Measurements from ENCODE around the gene GTSE1. TPM values are rescaled to one million over a fixed set of nuclear protein-coding genes. Genes with fewer than 3 reads are reported as not detected.
A peak's percentile ranks its signal among the peaks of the same experiment; 100 is the strongest.

The GTSE1 gene
- polyA plus RNA-seq, 2 of the 4 experiments (the other 2 are of a cell fraction), result 11.5 to 25.7 TPM

DNA sequence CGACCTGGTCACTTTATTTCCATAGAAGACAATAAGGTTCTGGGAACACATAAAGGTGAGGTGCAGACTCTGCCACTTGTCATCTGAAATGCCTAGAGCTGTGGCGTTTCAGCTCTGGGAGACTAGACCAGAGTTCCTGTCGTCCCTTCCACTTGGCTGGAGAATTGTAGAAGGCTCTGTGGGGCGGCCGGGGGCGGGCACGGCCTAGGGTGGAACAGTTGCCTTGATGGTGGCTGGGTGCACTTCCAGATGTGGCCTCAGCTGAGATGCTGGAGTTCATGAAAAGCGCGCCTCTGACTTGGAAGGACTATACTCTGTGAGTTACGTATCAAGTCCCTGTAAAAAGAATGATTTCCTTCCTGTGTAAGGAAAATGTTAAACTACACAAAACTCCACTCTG lies 55.6 kb downstream of the GTSE1 start:
- FAIRE-seq, result no peak
- CTCF ChIA-PET, result interaction anchor here (2.1 to 11.9 kb wide), 2 partner anchors 15 to 186 kb away, joined by 15 to 184 read pairs; partner anchors contain the start of gene CELSR1

DNA sequence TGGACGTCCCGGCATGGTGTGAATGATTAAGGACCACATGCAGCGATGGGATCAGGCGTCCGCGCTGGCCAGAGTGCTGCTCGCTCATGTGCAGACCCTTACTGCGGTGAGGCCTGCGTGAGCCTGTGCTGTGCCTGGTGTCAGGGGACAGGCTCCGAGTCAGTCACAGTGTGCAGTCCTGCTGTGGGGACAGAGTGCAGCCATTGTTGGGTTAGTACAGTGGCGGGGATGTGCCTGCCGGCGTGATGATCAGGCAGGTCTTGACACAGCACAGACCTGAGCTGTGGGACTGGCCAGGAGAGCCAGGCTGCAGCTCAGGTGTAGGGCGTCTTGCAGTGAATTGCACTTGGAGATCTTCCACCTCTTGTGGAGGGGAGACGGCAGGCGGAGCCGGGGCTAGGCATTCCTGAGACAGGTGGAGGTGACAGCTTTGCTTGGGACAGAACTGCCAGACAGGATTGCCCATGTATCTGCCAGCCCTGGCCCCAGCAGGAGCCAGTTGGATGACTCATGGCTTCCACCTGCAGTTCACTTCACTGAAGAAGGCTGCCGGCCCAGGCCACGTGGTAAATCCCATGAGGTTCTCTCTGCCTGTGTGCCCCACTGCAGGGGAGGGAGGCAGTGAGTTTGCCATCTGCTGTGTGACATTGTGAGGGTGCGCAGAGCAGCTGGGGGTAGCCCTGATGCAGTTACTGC lies 56.2 kb downstream of the GTSE1 start:
- WGBS (ENCODE audit: missing lambda C conversion rate), result 83% methylated on average over 17 of the region's 20 CpGs
- peaks cover 14% of the 10 kb centered on the region for H3K4me1 ChIP-seq
- FAIRE-seq, result no peak
- peak; percentile 32 to 42 for DNase-seq (ENCODE audit: low read depth in 1 of 2, low spot score in 1 of 2)
- CTCF ChIA-PET, result interaction anchor here (2.1 to 11.9 kb wide), 2 partner anchors 14 to 186 kb away, joined by 15 to 184 read pairs; partner anchors contain the start of gene CELSR1
- POLR2A ChIA-PET, result no interaction called here
- H3K9me3 ChIP-seq, result no peaks in the 10 kb centered on the region
- no peak overlapping the region for H3K4me2 ChIP-seq
- TF ChIP-seq, protein P1, sequence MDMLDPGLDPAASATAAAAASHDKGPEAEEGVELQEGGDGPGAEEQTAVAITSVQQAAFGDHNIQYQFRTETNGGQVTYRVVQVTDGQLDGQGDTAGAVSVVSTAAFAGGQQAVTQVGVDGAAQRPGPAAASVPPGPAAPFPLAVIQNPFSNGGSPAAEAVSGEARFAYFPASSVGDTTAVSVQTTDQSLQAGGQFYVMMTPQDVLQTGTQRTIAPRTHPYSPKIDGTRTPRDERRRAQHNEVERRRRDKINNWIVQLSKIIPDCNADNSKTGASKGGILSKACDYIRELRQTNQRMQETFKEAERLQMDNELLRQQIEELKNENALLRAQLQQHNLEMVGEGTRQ (IDR thresholded peaks at IDR 0.05), result 0 out of 2 replicates have a peak, but pooled peaks have one; percentile 13
- TF ChIP-seq HOXB5 (CRISPR knock-in tag; IDR thresholded peaks at IDR 0.05) (no peak), KDM1A (IDR thresholded peaks at IDR 0.05; ENCODE audit: low read depth) (no peak), RARB (CRISPR knock-in tag; IDR thresholded peaks at IDR 0.05) (no peak), EP300 (IDR thresholded peaks at IDR 0.05) (no peak), CHD4 (IDR thresholded peaks at IDR 0.05; ENCODE audit: borderline replicate concordance) (no peak), NPAS2 (CRISPR knock-in tag; IDR thresholded peaks at IDR 0.05; ENCODE audit: borderline replicate concordance) (no peak), JUN (IDR thresholded peaks at IDR 0.05) (no peak; a peak in 1 of 5 replicates), FOSL2 (IDR thresholded peaks at IDR 0.05) (no peak), FOSL2 (CRISPR knock-in tag; IDR thresholded peaks at IDR 0.05) (peak; percentile 61; the same call in 1 of the 2 replicates), HOXB13 (CRISPR knock-in tag; IDR thresholded peaks at IDR 0.05; ENCODE audit: low read depth) (no peak), NR3C1 (IDR thresholded peaks at IDR 0.05) (no peak), SREBF2 (IDR thresholded peaks at IDR 0.05) (no peak), FOXS1 (CRISPR knock-in tag; IDR thresholded peaks at IDR 0.05) (no peak), BHLHE40 (IDR thresholded peaks at IDR 0.05; ENCODE audit: low read depth, low read length) (no peak), NFE2L2 (conservative IDR thresholded peaks at IDR 0.05; ENCODE audit: low read length) (no peak), JUNB (IDR thresholded peaks at IDR 0.05) (no peak), EHMT2 (IDR thresholded peaks at IDR 0.05; ENCODE audit: low read depth) (no peak), RAD21 (conservative IDR thresholded peaks at IDR 0.05 in 1 of 2, IDR thresholded peaks at IDR 0.05 in 1 of 2) (no peak), HDAC2 (IDR thresholded peaks at IDR 0.05) (no peak), TP53 (CRISPR knock-in tag; IDR thresholded peaks at IDR 0.05) (no peak), GATA3 (IDR thresholded peaks at IDR 0.05; ENCODE audit: borderline replicate concordance) (no peak), POLR2AphosphoS2 (conservative IDR thresholded peaks at IDR 0.05; ENCODE audit: low read length) (no peak; the same call in 1 of the 2 replicates)
- TF ChIP-seq, protein P2, sequence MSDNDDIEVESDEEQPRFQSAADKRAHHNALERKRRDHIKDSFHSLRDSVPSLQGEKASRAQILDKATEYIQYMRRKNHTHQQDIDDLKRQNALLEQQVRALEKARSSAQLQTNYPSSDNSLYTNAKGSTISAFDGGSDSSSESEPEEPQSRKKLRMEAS (IDR thresholded peaks at IDR 0.05), result 0 out of 2 replicates have a peak, but pooled peaks have one; percentile 40
- TF ChIP-seq, protein P3, sequence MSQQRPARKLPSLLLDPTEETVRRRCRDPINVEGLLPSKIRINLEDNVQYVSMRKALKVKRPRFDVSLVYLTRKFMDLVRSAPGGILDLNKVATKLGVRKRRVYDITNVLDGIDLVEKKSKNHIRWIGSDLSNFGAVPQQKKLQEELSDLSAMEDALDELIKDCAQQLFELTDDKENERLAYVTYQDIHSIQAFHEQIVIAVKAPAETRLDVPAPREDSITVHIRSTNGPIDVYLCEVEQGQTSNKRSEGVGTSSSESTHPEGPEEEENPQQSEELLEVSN (IDR thresholded peaks at IDR 0.05; ENCODE audit: borderline replicate concordance, low read depth), result no peak
- H3K27ac ChIP-seq, result peak overlapping the region; percentile 27 to 65; a peak in 3 of 6 replicates
- no peak overlapping the region for H3K4me3 ChIP-seq
- peak in 1 of 2 experiments; percentile 28; a peak in 2 of 6 replicates for ATAC-seq

More for the DNA sequence above, 55.6 kb downstream of the GTSE1 start:
- TF ChIP-seq ZNF302 (CRISPR knock-in tag; IDR thresholded peaks at IDR 0.05) (no peak), CEBPB (IDR thresholded peaks at IDR 0.05) (no peak), FOSB (CRISPR knock-in tag; IDR thresholded peaks at IDR 0.05) (no peak), MAZ (IDR thresholded peaks at IDR 0.05; ENCODE audit: borderline replicate concordance, low read depth, low read length) (no peak), FOXS1 (CRISPR knock-in tag; IDR thresholded peaks at IDR 0.05) (no peak), KDM1A (IDR thresholded peaks at IDR 0.05; ENCODE audit: low read depth) (no peak)
- TF ChIP-seq, protein P1 (IDR thresholded peaks at IDR 0.05), result no peak
- POLR2A ChIA-PET, result no interaction called here
- Histone ChIP-seq H3K9me3 (no peaks in the 10 kb centered on the region), H3K4me3 (no peak overlapping the region), H3K27ac (no peak overlapping the region), H3K4me2 (no peak overlapping the region), H3K4me1 (peaks cover 14% of the 10 kb centered on the region)
- ATAC-seq (no peak), DNase-seq (ENCODE audit: low read depth in 1 of 2, low spot score in 1 of 2) (no peak)
- WGBS (ENCODE audit: missing lambda C conversion rate), result 93% methylated on average over 10 of the region's 10 CpGs
